Left lung (tissue), 10 donors: Measurements from ENCODE around the gene RINL. TPM values are rescaled to one million over a fixed set of nuclear protein-coding genes. Genes with fewer than 3 reads are reported as not detected.

ENCODE experiments used
- ATAC-seq: fragments of 200-7000 bp; cut with Tn5 transposase; one replicate; pipeline ENCODE4 v1.9.1; 2020; ENCODE audit warnings: moderate library complexity
- DNase-seq, 4 donors: peaks; one replicate each; pipeline ENCODE4 v3.0.0-alpha.2; 2013 to 2020
- H3K27ac ChIP-seq, 2 donors: fragments of 200-600 bp; sonication (generic) in 1 of 2; one replicate each; pipeline versions ENCODE4 v1.5.0 to v1.8.0; 2020 to 2021
- H3K27me3 ChIP-seq, 2 donors: fragments of 200-600 bp; sonication (generic) in 1 of 2; one replicate each; pipeline versions ENCODE4 v1.5.0 to v1.8.0; 2020 to 2021
- H3K36me3 ChIP-seq, 2 donors: fragments of 200-600 bp; sonication (generic) in 1 of 2; one replicate each; pipeline versions ENCODE4 v1.5.0 to v1.8.0; 2020 to 2021
- H3K4me1 ChIP-seq, 2 donors: fragments of 200-600 bp; one replicate each; pipeline ENCODE4 v1.8.0; 2021
- H3K4me3 ChIP-seq, 2 donors: fragments of 200-600 bp; sonication (generic) in 1 of 2; one replicate each; pipeline versions ENCODE4 v1.5.0 to v1.8.0; 2020 to 2021; ENCODE audit warnings: mild to moderate bottlenecking in 1 of 2
- H3K9me3 ChIP-seq, 2 donors: fragments of 200-600 bp; sonication (generic) in 1 of 2; one replicate each; pipeline versions ENCODE4 v1.5.0 to v1.8.0; 2020 to 2021
- intact Hi-C, 2 donors: fragments of 100-400 bp; cut with DNase I; formaldehyde crosslinking; loops; one replicate each; pipeline versions ENCODE4 v1.11.2 to v1.14.2; 2022
- polyA plus RNA-seq, 6 donors: library from polyadenylated mRNA; unstranded; fragments of 120-200 nt; gene quantifications; one replicate each; pipeline ENCODE4 v1.2.1, GENCODE V29; 2013; ENCODE audit not compliant: insufficient read length in 6 of 6
- total RNA-seq, 2 donors: library from RNA; stranded (reverse); fragmentation: NEBNext Ultra II Directional; extraction: Animal tissue kit (Norgen Biotek cat#: 25700); gene quantifications; one replicate each; pipeline ENCODE4 v1.2.1, GENCODE V29; 2021
- TF ChIP-seq, protein P1 (sequence below), 2 donors: fragments of 200-600 bp; sonication (generic) in 1 of 2; IDR thresholded peaks; one replicate each; pipeline versions ENCODE4 v1.5.0 to v1.8.0; 2021; ENCODE audit warnings: antibody characterized with exemption in 2 of 2
- donor health status: DM: no; HTN: yes; CAD: no.
- donor health status: DM: no; HTN: no; CAD: no.

Gene RINL
- total and polyA plus RNA-seq, 8 donors: 7.2 to 12.0 (median 8.6) TPM

DNA sequence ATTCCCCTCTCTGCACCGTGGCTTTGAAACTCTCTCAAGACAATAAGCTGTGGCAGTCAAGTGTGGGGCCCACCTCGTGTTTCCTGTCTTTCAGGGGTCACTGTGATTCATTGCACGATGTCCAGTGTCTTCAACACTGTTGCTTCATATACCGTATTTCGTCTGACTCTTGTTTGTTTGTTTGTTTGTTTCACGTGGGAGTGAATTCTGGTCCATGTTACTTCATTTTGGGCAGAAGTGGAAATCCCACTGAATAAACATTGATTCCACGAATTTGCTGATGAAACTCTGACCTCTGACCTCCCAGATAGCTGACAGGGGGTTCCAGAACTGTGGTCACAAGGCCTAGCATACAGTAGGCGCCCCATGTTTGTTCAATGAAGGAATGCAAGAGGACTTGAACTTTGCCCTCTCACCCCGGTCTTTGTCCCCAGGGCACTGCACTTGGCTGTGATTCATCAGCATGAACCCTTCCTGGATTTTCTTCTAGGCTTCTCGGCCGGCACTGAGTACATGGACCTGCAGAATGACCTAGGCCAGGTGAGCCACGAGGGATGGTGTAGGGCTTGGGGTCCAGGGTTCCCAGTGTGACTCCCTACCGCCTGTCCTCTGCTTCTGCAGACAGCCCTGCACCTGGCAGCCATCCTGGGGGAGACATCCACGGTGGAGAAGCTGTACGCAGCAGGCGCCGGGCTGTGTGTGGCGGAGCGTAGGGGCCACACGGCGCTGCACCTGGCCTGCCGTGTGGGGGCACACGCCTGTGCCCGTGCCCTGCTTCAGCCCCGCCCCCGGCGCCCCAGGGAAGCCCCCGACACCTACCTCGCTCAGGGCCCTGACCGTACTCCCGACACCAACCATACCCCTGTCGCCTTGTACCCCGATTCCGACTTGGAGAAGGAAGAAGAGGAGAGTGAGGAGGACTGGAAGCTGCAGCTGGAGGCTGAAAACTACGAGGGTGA is 26.8 kb upstream of the RINL start:
- TF ChIP-seq, protein P1, sequence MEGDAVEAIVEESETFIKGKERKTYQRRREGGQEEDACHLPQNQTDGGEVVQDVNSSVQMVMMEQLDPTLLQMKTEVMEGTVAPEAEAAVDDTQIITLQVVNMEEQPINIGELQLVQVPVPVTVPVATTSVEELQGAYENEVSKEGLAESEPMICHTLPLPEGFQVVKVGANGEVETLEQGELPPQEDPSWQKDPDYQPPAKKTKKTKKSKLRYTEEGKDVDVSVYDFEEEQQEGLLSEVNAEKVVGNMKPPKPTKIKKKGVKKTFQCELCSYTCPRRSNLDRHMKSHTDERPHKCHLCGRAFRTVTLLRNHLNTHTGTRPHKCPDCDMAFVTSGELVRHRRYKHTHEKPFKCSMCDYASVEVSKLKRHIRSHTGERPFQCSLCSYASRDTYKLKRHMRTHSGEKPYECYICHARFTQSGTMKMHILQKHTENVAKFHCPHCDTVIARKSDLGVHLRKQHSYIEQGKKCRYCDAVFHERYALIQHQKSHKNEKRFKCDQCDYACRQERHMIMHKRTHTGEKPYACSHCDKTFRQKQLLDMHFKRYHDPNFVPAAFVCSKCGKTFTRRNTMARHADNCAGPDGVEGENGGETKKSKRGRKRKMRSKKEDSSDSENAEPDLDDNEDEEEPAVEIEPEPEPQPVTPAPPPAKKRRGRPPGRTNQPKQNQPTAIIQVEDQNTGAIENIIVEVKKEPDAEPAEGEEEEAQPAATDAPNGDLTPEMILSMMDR (IDR thresholded peaks at IDR 0.05): no peak
- DNase-seq: no peak
- Histone ChIP-seq H3K4me3 (no peak overlapping the region), H3K27me3 (no peaks in the 10 kb centered on the region), H3K4me1 (peaks cover 7 to 18% of the 10 kb centered on the region in 2 donors), H3K36me3 (peaks cover 0 to 57% of the 10 kb centered on the region in 2 donors), H3K27ac (no peak overlapping the region), H3K9me3 (no peaks in the 10 kb centered on the region)
- intact Hi-C loops: no loop called here
- ATAC-seq: no peak

DNA sequence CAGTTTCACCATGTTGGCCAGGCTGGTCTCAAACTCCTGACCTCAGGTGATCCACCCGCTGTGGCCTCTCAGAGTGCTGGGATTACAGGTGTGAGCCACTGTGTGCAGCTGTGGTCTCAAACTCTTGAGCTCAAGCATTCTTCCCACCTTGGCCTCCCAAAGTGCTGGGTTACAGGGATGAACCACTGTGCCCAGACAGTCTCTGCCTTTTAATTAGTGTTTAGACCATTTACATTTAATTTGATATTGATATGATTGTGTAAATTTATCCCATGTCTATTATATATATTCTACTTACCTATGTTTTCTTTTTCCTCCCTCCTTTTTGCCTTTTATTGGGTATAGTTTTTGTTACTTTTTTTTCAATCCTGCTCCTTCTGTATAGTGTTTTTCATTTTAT is 23.6 kb upstream of the RINL start:
- Histone ChIP-seq H3K27me3 (no peaks in the 10 kb centered on the region), H3K4me1 (peaks cover 7 to 38% of the 10 kb centered on the region in 2 donors), H3K36me3 (peaks cover 0 to 29% of the 10 kb centered on the region in 2 donors), H3K4me3 (peak overlapping the region in 1 of 2 donors; percentile 78), H3K9me3 (no peaks in the 10 kb centered on the region), H3K27ac (no peak overlapping the region)
- ATAC-seq (no peak), DNase-seq (no peak)
- intact Hi-C loops: no loop called here
- TF ChIP-seq, protein P1 (IDR thresholded peaks at IDR 0.05): no peak

DNA sequence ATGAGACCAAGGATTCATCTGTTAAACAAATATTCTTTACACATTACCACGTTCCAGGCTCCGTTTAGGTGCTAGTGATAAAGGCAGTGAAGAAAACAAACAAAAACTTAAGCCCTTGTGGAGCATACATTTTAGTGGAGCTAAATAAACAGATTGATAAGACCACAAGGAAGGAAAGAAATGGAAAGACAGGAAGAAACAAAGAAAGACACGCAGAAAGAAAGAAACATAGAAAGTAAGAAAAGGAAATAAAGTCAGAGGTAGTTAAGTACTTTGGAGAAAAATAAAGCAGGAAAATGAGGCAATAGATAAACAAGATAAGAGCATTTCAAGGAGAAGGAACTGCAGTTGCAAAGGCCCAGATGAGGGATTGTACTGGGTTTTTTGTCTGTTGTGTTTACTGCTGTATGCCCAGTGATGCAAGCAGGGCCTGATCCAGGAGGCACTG is 22.7 kb upstream of the RINL start:
- H3K27me3 ChIP-seq: no peaks in the 10 kb centered on the region
- DNase-seq (no peak), ATAC-seq (no peak)
- peak overlapping the region; percentile 83 to 96 for H3K27ac ChIP-seq
- TF ChIP-seq, protein P1 (IDR thresholded peaks at IDR 0.05): no peak
- no peaks in the 10 kb centered on the region for H3K9me3 ChIP-seq
- intact Hi-C loops: no loop called here
- H3K4me3 ChIP-seq: peak overlapping the region; percentile 78 to 84
- H3K4me1 ChIP-seq: peaks cover 7 to 38% of the 10 kb centered on the region in 2 donors
- peaks cover 0 to 20% of the 10 kb centered on the region in 2 donors for H3K36me3 ChIP-seq

DNA sequence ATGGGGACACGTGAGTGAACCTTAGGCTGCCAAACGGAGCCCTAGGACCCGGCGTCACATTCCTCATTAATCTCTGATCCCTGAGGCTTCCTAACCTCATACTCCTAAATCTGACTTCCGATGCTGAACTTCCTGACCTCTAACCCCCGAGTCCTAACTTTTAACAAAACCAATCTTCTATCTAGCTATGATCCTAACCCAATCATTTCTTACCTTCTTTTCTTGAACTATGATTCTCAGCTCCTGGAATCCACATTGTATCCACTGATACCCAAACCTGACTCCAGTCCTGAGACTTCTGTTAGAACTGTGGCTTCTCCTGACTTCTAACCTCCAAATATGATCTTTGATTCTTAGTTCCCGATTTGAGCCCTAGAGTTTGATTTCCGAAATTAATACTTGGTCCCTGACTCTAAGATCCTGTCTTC is 22.1 kb upstream of the RINL start:
- intact Hi-C loops: no loop called here
- H3K4me3 ChIP-seq: peak overlapping the region; percentile 78 to 84
- no peak for ATAC-seq
- H3K36me3 ChIP-seq: peaks cover 0 to 15% of the 10 kb centered on the region in 2 donors
- H3K27me3 ChIP-seq: no peaks in the 10 kb centered on the region
- DNase-seq: no peak
- TF ChIP-seq, protein P1 (IDR thresholded peaks at IDR 0.05): no peak
- peaks cover 7 to 38% of the 10 kb centered on the region in 2 donors for H3K4me1 ChIP-seq
- H3K27ac ChIP-seq: peak overlapping the region; percentile 83 to 96
- no peaks in the 10 kb centered on the region for H3K9me3 ChIP-seq
